Lung (tissue), 12 donors: Measurements from ENCODE around the gene GLRA1. TPM values are rescaled to one million over a fixed set of nuclear protein-coding genes. Genes with fewer than 3 reads are reported as not detected.

Experiments
- ATAC-seq: fragments of 200-7000 bp; cut with Tn5 transposase; one replicate; pipeline ENCODE4 v1.9.1; 2020; ENCODE audit warnings: moderate number of reproducible peaks; ENCODE audit not compliant: insufficient read depth, low FRiP score
- DNase-seq, 3 donors: peaks; one replicate each; pipeline ENCODE4 v3.0.0-alpha.2; 2013 to 2017
- H3K27ac ChIP-seq, 2 donors: one replicate each; pipeline ENCODE4 v1.5.1; 2013; ENCODE audit warnings: mild to moderate bottlenecking in 2 of 2, moderate library complexity in 2 of 2, control low read depth in 1 of 2, inconsistent platforms in 1 of 2, low read depth in 1 of 2, low read length in 1 of 2
- H3K27me3 ChIP-seq, 3 donors: one replicate each; pipeline ENCODE4 v1.5.1; 2013; ENCODE audit warnings: low read length in 2 of 3; ENCODE audit not compliant: control insufficient read depth in 3 of 3, insufficient read depth in 3 of 3
- H3K36me3 ChIP-seq, 4 donors: one replicate each; pipeline ENCODE4 v1.5.1; 2013; ENCODE audit warnings: low read length in 4 of 4, mild to moderate bottlenecking in 1 of 4, moderate library complexity in 1 of 4; ENCODE audit not compliant: control insufficient read depth in 4 of 4, insufficient read depth in 4 of 4
- H3K4me1 ChIP-seq, 5 donors: one replicate each; pipeline ENCODE4 v1.5.1; 2013; ENCODE audit warnings: low read length in 5 of 5, mild to moderate bottlenecking in 2 of 5, moderate library complexity in 1 of 5; ENCODE audit not compliant: control insufficient read depth in 5 of 5, insufficient read depth in 5 of 5
- H3K4me3 ChIP-seq: one replicate; pipeline ENCODE4 v1.5.1; 2013; ENCODE audit warnings: mild to moderate bottlenecking, control low read depth, moderate library complexity
- H3K9ac ChIP-seq, 2 donors: one replicate each; pipeline ENCODE4 v1.5.1; 2013; ENCODE audit warnings: low read length in 2 of 2, control low read depth in 1 of 2; ENCODE audit not compliant: insufficient read depth in 1 of 2
- H3K9me3 ChIP-seq, 4 donors: one replicate each; pipeline ENCODE4 v1.5.1; 2013; ENCODE audit warnings: low read length in 3 of 4, mild to moderate bottlenecking in 1 of 4, moderate library complexity in 1 of 4; ENCODE audit not compliant: control insufficient read depth in 4 of 4, insufficient read depth in 3 of 4
- CTCF ChIP-seq: IDR thresholded peaks from 2 replicates; pipeline ENCODE4 v1.5.1; 2012; ENCODE audit warnings: mild to moderate bottlenecking; ENCODE audit errors: control extremely low read depth, extremely low read depth
- WGBS, 2 donors: extraction: QIAGEN DNeasy Blood & Tissue Kit; methylation state at CpG; one replicate each; pipeline ENCODE4 v1.1.7; 2013; 5-methylcytosine and 5-hydroxymethylcytosine counted together
- polyA plus RNA-seq, 2 donors: library from polyadenylated mRNA; stranded (reverse); fragments of 200-250 nt; gene quantifications; one replicate each; pipeline ENCODE4 v1.2.1, GENCODE V29; 2013
- total RNA-seq, 2 donors: library from RNA; depleted of rRNA in 1 of 2; stranded (reverse); fragments of >200 nt in 1 of 2; gene quantifications; one replicate each; pipeline ENCODE4 v1.2.1, GENCODE V29; 2014 to 2021
- donor health status: control.
- donor health status: control.
- donor health status: Bipolar disorder and iron deficiency.
- donor health status: healthy.
- donor health status: DM: yes; HTN: yes; CAD: no.

Gene GLRA1
- total and polyA plus RNA-seq, 4 donors = not detected

GRCh38 chr5:151781201-151781600 lies 143.4 kb downstream of the GLRA1 start:
- no peak for TF ChIP-seq CTCF
- Histone ChIP-seq H3K4me3 (no peak overlapping the region), H3K27me3 (no peaks in the 10 kb centered on the region), H3K9me3 (no peaks in the 10 kb centered on the region), H3K36me3 (peaks cover 0 to 5% (median 2%) of the 10 kb centered on the region in 4 donors), H3K27ac (no peak overlapping the region), H3K4me1 (peaks cover 0 to 21% (median 4%) of the 10 kb centered on the region in 5 donors), H3K9ac (no peak overlapping the region)
- WGBS, 2 donors = 51 to 60% methylated on average over 1 of the region's 1 CpG
- no peak for DNase-seq
- no peak for ATAC-seq

GRCh38 chr5:151780348-151780747 lies 144.3 kb downstream of the GLRA1 start:
- H3K4me1 ChIP-seq = peaks cover 2 to 24% (median 4%) of the 10 kb centered on the region in 5 donors
- no peak for ATAC-seq
- WGBS, 2 donors = 92 to 93% methylated on average over 11 of the region's 11 CpGs

GRCh38 chr5:151779531-151780125 lies 145.0 kb downstream of the GLRA1 start:
- ATAC-seq = no peak
- no peak for TF ChIP-seq CTCF

More at GRCh38 chr5:151780348-151780747, 144.3 kb downstream of the GLRA1 start:
- Histone ChIP-seq H3K9me3 (no peaks in the 10 kb centered on the region), H3K27me3 (no peaks in the 10 kb centered on the region), H3K27ac (no peak overlapping the region), H3K9ac (no peak overlapping the region), H3K4me3 (no peak overlapping the region), H3K36me3 (peaks cover 0 to 5% (median 2%) of the 10 kb centered on the region in 4 donors)
- TF ChIP-seq CTCF = no peak
- DNase-seq = no peak

More at GRCh38 chr5:151779531-151780125, 145.0 kb downstream of the GLRA1 start:
- Histone ChIP-seq H3K4me3 (no peak overlapping the region), H3K36me3 (peaks cover 0 to 5% (median 2%) of the 10 kb centered on the region in 4 donors), H3K4me1 (peaks cover 4 to 29% (median 9%) of the 10 kb centered on the region in 5 donors), H3K9me3 (no peaks in the 10 kb centered on the region), H3K9ac (peak overlapping the region in 1 of 2 donors; percentile 20), H3K27ac (no peak overlapping the region), H3K27me3 (no peaks in the 10 kb centered on the region)
- no peak for DNase-seq
- 81 to 82% methylated on average over 3 of the region's 3 CpGs for WGBS, 2 donors
